Hepatocyte (in vitro differentiated cells): ENCODE results near the gene CDKL4.

Experiments
- CTCF ChIP-seq: fragments of 200-600 bp; sonication (generic); IDR thresholded peaks from 2 replicates; pipeline ENCODE4 v1.5.1; 2016; ENCODE audit warnings: antibody characterized with exemption, mild to moderate bottlenecking; ENCODE audit not compliant: poor library complexity
- EZH2 ChIP-seq: fragments of 200-600 bp; sonication (generic); IDR thresholded peaks from 2 replicates; pipeline ENCODE4 v1.6.1; 2016; ENCODE audit warnings: antibody characterized with exemption, mild to moderate bottlenecking, borderline replicate concordance
- EZH2phosphoT487 ChIP-seq: fragments of 200-600 bp; sonication (generic); IDR thresholded peaks from one replicate; pipeline ENCODE4 v1.6.1; 2018; ENCODE audit warnings: antibody characterized with exemption, mild to moderate bottlenecking, low read depth, moderate library complexity; ENCODE audit not compliant: unreplicated experiment, severe bottlenecking

GRCh38 chr2:39260087-39260486 is 16.3 kb upstream of the CDKL4 start:
- no peak for TF ChIP-seq CTCF
- no peak for TF ChIP-seq EZH2phosphoT487
- no peak for TF ChIP-seq EZH2
